Nephron progenitor cell (in vitro differentiated cells): Measurements from ENCODE around the gene PLEKHM3.
A peak's percentile ranks its signal among the peaks of the same experiment; 100 is the strongest.

Source experiments
- DNase-seq: peaks from one replicate; pipeline ENCODE4 v3.0.0; 2021
- H3K27ac Mint-ChIP-seq: 2 replicates; pipeline ENCODE4 v1.8.0; 2021; ENCODE audit warnings: mild to moderate bottlenecking, moderate library complexity, mixed read lengths
- H3K27me3 Mint-ChIP-seq: 2 replicates; pipeline ENCODE4 v1.8.0; 2021; ENCODE audit warnings: mild to moderate bottlenecking, low read depth, mixed read lengths; ENCODE audit not compliant: poor library complexity
- H3K36me3 Mint-ChIP-seq: 2 replicates; pipeline ENCODE4 v1.8.0; 2021; ENCODE audit warnings: low read depth, mixed read lengths
- H3K4me1 Mint-ChIP-seq: 2 replicates; pipeline ENCODE4 v1.8.0; 2021; ENCODE audit warnings: mixed read lengths
- H3K4me3 Mint-ChIP-seq: 2 replicates; pipeline ENCODE4 v1.8.0; 2021; ENCODE audit warnings: mild to moderate bottlenecking, moderate library complexity, mixed read lengths
- H3K9me3 Mint-ChIP-seq: 2 replicates; pipeline ENCODE4 v1.8.0; 2021; ENCODE audit warnings: mild to moderate bottlenecking, moderate library complexity, mixed read lengths
- TF ChIP-seq, protein P1 (sequence below): fragments of 200-600 bp; sonication (generic); IDR thresholded peaks from 2 replicates; pipeline ENCODE4 v1.5.0; 2021; ENCODE audit warnings: antibody characterized with exemption

The PLEKHM3 gene

DNA sequence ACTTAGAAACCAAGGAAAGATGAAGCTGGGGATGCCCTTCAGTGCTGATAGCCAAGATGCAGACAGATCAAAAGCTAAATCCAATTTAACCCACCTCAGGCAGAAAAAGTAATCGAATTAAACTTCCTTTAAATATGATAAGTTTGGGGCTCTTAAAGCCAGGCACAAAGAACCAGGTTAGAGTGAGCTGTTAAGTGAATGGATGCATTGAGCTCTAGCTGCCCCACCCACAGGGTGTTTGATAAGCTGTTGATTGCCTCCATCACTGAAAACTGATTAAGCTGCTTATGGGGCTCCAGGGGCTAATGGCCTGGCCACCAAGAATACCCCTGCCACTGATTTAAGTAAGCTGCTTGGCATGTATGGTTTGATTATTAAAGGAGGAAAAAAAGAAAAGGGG is 119.8 kb downstream of the PLEKHM3 start:
- H3K4me1 Mint-ChIP-seq, result peaks cover 9% of the 10 kb centered on the region
- no peak overlapping the region for H3K27ac Mint-ChIP-seq
- H3K27me3 Mint-ChIP-seq, result peaks cover 5% of the 10 kb centered on the region
- DNase-seq, result no peak
- peaks cover 2% of the 10 kb centered on the region for H3K36me3 Mint-ChIP-seq
- TF ChIP-seq, protein P1, sequence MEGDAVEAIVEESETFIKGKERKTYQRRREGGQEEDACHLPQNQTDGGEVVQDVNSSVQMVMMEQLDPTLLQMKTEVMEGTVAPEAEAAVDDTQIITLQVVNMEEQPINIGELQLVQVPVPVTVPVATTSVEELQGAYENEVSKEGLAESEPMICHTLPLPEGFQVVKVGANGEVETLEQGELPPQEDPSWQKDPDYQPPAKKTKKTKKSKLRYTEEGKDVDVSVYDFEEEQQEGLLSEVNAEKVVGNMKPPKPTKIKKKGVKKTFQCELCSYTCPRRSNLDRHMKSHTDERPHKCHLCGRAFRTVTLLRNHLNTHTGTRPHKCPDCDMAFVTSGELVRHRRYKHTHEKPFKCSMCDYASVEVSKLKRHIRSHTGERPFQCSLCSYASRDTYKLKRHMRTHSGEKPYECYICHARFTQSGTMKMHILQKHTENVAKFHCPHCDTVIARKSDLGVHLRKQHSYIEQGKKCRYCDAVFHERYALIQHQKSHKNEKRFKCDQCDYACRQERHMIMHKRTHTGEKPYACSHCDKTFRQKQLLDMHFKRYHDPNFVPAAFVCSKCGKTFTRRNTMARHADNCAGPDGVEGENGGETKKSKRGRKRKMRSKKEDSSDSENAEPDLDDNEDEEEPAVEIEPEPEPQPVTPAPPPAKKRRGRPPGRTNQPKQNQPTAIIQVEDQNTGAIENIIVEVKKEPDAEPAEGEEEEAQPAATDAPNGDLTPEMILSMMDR, result no peak
- no peak overlapping the region for H3K4me3 Mint-ChIP-seq
- no peaks in the 10 kb centered on the region for H3K9me3 Mint-ChIP-seq

DNA sequence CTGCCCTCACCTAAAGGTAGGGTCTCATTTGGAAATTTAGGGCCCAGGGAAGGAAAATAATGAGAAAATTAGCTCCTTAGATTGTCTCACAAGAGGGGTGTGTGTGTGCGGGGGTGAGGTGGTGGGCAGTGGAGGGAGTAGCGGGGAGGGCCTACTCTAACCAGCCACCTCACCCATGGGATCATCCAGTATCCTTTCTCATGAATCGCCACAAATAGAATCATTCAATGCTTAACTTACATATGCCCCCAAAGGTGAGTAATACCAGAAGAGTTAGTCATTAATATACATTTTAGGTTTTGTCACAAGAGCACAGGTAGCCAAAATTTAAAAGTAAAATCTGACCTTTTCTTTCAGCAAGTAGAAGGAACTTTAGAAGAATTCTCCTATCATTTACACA is 122.1 kb downstream of the PLEKHM3 start:
- Mint-ChIP-seq H3K4me3 (no peak overlapping the region), H3K9me3 (no peaks in the 10 kb centered on the region), H3K27me3 (peaks cover 10% of the 10 kb centered on the region), H3K27ac (no peak overlapping the region), H3K4me1 (peaks cover 9% of the 10 kb centered on the region), H3K36me3 (peaks cover 4% of the 10 kb centered on the region)
- TF ChIP-seq, protein P1, result no peak
- DNase-seq, result no peak

GRCh38 chr2:207902821-207903220 is 122.5 kb downstream of the PLEKHM3 start:
- Mint-ChIP-seq H3K27me3 (peaks cover 11% of the 10 kb centered on the region), H3K4me1 (peaks cover 9% of the 10 kb centered on the region), H3K27ac (no peak overlapping the region), H3K9me3 (no peaks in the 10 kb centered on the region), H3K36me3 (peaks cover 4% of the 10 kb centered on the region), H3K4me3 (no peak overlapping the region)
- TF ChIP-seq, protein P1, result no peak
- no peak for DNase-seq

GRCh38 chr2:207901829-207902228 is 123.5 kb downstream of the PLEKHM3 start:
- peaks cover 9% of the 10 kb centered on the region for H3K4me1 Mint-ChIP-seq

DNA sequence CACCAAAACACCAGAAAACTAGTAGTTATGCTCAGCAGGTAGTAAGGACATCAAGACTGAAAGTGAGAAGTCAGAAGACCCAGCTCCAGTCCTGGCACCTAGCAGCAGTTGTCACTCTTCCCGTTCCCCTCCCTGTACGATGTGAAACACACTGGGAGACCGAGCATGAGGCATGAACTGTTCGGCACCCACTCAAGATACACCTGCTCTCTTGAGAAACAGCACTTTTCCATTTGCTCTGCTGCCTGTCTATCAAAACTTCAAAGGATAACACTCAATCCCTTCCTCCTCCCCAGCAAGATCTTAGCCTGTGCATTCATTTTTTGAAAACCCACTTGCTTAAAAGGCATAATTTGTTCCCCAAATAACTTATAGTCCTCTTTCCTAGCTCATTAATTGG is 123.9 kb downstream of the PLEKHM3 start:
- Mint-ChIP-seq H3K4me3 (no peak overlapping the region), H3K27ac (peak overlapping the region; percentile 30), H3K27me3 (peaks cover 13% of the 10 kb centered on the region), H3K4me1 (peaks cover 11% of the 10 kb centered on the region), H3K36me3 (peaks cover 4% of the 10 kb centered on the region), H3K9me3 (no peaks in the 10 kb centered on the region)
- DNase-seq, result no peak
- TF ChIP-seq, protein P1, result no peak

More at GRCh38 chr2:207901829-207902228, 123.5 kb downstream of the PLEKHM3 start:
- Mint-ChIP-seq H3K27me3 (peaks cover 13% of the 10 kb centered on the region), H3K9me3 (no peaks in the 10 kb centered on the region), H3K4me3 (no peak overlapping the region), H3K27ac (peak overlapping the region; percentile 30), H3K36me3 (peaks cover 4% of the 10 kb centered on the region)
- DNase-seq, result no peak
- TF ChIP-seq, protein P1, result no peak

DNA sequence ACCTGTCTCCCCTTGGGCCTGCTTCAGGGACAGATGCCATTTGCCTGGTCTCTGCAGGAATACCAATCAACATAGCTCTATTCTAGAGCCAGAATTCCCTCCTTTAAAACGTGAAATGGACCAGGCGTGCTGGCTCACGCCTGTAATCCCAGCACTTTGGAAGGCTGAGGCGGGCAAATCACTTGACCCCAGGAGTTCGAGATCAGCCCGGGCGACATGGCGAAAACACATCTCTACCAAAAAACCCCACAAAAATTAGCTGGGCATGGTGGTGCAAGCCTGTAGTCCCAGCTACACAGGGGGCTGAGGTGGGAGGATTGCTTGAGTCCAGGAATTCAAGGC is 127.0 kb downstream of the PLEKHM3 start:
- Mint-ChIP-seq H3K9me3 (no peaks in the 10 kb centered on the region), H3K36me3 (peaks cover 4% of the 10 kb centered on the region), H3K4me3 (no peak overlapping the region), H3K27me3 (peaks cover 13% of the 10 kb centered on the region), H3K4me1 (peaks cover 25% of the 10 kb centered on the region), H3K27ac (no peak overlapping the region)
- TF ChIP-seq, protein P1, result no peak
- DNase-seq, result no peak
